H1 (cell line): ENCODE data around the gene MAP1LC3A. TPM values are rescaled to one million over a fixed set of nuclear protein-coding genes. Genes with fewer than 3 reads are reported as not detected.

Experiments used
- SP2 ChIP-seq: IDR thresholded peaks from 2 replicates; pipeline ENCODE4 v1.6.1; 2012; ENCODE audit warnings: mild to moderate bottlenecking, low read length, inconsistent platforms
- TBP ChIP-seq: IDR thresholded peaks from 2 replicates; pipeline ENCODE4 v1.6.1; 2011; ENCODE audit warnings: low read depth, low read length, improper control_type of control experiment
- polyA plus RNA-seq, 7 experiments: library from polyadenylated mRNA; depleted of rRNA in 3 of 7; stranded (reverse) in 5 of 7; unstranded in 2 of 7; fragments of >200 nt in 5 of 7; fragments of 200-250 nt in 2 of 7; gene quantifications; 1 replicate in 5 of 7; 2 replicates in 1 of 7; 4 replicates in 1 of 7; pipeline versions ENCODE4 v1.2.1 to v1.2.3, GENCODE V29; 2011 to 2013; ENCODE audit warnings: missing spikeins in 2 of 7, mixed read lengths in 2 of 7
- total RNA-seq: library from RNA; stranded (reverse); fragmentation: NEBNext Ultra II Directional; extraction: Animal tissue kit (Norgen Biotek cat#: 25700); gene quantifications from 2 replicates; pipeline ENCODE4 v1.2.1, GENCODE V29; 2021

MAP1LC3A gene
- total and polyA plus RNA-seq, 2 of the 8 experiments (the other 6 are each of a cell fraction or from before 2014, with no cell fraction given) = 5.0 to 6.1 TPM

DNA sequence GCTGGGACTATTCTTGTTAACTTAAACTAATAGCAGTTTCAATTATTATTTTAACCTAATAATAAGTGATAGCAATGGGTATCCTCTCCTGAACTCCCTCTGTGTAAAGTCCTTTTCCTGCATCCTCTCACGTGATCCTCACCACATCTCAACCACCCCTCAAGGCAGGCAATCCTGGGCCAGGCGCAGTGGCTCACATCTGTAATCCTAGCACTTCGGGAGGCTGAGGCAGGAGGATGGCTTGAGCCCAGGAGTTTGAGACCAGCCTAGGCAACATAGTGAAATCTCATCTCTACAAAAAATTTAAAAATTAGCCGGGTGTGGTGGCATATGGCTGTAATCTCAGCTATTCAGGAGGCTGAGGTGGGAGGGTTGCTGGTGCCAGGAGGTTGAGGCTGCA lies 23.7 kb downstream of the MAP1LC3A start (continued):
- TF ChIP-seq TBP (no peak), SP2 (no peak)
